GM18870 (cell line): ENCODE data around the gene KCNH3.

Experiments used
- ATAC-seq: cut with Tn5 transposase; IDR thresholded peaks from one replicate; pipeline ENCODE4 v1.9.1; 2021; ENCODE audit warnings: moderate library complexity; ENCODE audit not compliant: unreplicated experiment

The KCNH3 gene

GRCh38 chr12:49543221-49543913 lies 4.5 kb downstream of the KCNH3 start:
- no peak for ATAC-seq

DNA sequence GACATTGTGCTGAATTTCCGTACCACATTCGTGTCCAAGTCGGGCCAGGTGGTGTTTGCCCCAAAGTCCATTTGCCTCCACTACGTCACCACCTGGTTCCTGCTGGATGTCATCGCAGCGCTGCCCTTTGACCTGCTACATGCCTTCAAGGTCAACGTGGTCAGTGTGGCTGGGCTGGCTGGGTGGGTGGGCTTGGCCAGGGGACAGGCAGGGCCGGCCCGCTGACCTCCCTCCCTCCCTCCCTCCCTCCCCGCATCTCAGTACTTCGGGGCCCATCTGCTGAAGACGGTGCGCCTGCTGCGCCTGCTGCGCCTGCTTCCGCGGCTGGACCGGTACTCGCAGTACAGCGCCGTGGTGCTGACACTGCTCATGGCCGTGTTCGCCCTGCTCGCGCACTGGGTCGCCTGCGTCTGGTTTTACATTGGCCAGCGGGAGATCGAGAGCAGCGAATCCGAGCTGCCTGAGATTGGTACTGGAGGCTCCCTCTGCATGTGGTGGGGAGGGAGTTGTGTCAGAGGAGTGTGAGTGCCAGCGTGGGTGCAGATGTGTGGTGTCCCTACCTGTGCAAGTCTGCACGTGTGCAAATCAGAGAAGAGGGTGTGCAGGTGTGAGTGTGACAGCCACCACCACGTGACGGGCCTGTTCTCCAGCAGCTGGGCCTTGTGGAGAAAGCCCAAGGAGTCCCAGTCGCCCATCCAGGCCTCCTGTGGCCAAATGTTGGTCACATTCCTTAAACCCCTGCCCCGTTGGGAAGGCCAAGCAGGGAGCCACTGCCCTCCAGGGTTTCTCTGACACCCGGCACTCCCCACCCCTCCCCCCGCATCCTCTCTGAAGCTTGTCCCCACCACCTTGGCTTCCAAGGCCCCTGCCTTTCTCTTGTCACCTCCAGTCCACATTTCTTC lies 5.3 kb downstream of the KCNH3 start:
- no peak for ATAC-seq

DNA sequence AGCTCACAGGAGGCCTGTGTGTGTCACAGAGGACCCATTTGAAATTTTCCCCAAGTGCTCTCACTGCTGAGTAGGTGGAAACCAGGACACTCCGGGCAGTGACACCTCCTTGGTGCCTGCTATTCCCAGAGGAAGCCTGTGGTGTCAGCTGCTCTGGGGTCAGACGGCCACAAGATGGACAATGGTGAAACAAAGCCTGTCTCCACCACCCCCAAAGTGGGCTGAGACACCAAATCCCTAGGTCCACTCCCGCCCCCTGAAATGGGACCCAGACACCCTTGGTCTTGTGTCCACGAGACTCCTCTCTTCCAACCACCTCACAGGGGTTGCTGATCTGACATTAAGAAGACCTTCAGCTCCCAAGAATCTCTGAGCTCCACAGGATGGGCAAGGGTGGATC lies 7.0 kb downstream of the KCNH3 start:
- ATAC-seq = no peak

DNA sequence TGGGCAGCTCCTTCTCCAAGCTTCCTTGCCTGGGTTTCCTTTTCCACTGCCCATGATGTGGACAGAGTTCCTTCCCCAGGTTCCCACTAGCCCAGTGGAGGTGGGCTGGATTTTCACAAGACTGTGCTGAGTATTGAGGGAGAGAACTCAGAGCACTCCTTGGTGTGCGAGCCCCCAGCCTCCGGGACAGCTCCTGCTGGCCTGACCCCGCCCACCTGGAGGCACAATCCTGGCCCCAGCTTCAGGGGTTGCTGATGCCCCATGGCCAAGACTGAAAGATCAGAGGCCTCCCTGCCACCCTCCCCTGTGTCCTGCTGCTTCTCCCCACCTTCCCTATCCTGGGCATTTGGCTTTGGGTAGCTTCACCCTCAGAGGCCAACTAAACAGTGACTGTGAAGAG lies 7.7 kb downstream of the KCNH3 start:
- ATAC-seq = no peak

- ATAC-seq = no peak
Observed at GRCh38 chr12:49547090-49547690, 8.4 kb downstream of the KCNH3 start.

DNA sequence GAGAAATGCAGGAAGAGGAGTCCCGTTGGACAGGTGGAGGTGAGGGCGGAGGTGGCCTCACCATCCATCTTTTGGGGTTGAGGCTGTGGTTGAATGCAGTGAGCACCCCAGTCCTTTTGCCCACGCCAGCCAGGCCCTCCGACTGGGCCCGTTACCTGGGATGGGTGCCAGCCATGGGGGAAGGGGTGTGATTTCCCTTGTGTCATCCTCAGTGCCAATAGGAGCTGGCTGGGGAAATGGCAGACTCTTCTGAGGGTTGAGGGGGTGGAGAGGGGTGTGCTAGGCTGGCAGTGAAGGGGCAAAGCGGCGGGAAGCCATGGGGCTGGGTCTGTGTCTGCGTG lies 9.6 kb downstream of the KCNH3 start:
- no peak for ATAC-seq

DNA sequence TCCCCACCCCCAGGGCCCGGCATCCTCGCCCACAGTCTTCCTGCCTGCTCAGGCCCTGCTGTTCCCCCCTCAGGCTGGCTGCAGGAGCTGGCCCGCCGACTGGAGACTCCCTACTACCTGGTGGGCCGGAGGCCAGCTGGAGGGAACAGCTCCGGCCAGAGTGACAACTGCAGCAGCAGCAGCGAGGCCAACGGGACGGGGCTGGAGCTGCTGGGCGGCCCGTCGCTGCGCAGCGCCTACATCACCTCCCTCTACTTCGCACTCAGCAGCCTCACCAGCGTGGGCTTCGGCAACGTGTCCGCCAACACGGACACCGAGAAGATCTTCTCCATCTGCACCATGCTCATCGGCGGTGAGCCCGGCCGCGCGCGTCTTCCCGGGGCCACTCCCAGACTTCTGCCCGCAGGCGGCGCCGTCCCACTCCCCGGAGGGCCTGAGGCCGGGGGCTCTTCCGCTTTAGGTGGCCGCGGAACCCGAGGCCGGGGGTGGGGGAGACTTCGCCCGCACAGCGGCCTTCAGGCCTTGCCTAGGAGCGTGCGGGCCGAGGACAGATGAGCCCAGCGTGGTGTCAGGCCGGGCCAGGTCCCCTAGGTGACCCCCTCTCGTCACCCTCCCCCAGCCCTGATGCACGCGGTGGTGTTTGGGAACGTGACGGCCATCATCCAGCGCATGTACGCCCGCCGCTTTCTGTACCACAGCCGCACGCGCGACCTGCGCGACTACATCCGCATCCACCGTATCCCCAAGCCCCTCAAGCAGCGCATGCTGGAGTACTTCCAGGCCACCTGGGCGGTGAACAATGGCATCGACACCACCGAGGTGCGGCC lies 10.2 kb downstream of the KCNH3 start:
- no peak for ATAC-seq

- ATAC-seq = no peak
Observed at GRCh38 chr12:49549735-49550692, 11.2 kb downstream of the KCNH3 start.

- ATAC-seq = no peak
Observed at GRCh38 chr12:49550693-49551252, 11.9 kb downstream of the KCNH3 start.

DNA sequence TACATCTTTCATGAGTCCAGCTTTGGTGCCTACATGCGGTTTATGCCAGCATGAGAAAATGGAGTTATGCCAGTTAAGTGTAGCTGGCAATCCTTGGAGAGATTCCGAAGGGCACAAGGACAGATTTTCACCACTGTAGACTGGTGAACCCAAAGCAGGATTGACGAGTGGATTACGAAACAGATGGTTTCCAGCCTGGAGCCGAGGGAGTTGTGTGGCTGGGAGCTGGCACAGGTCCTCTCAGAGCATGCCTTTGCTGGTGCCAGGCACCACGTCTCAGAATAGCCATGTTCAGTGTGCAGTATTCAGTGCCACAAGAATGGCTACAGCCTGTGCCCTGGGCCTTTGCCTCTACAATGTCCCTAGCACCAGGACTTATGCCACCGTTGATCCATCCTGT lies 13.2 kb downstream of the KCNH3 start:
- no peak for ATAC-seq

- ATAC-seq = no peak
Observed at GRCh38 chr12:49552425-49552824, 13.6 kb downstream of the KCNH3 start.

GRCh38 chr12:49552899-49553298 lies 14.1 kb downstream of the KCNH3 start:
- ATAC-seq = no peak

GRCh38 chr12:49553512-49554088 lies 14.8 kb downstream of the KCNH3 start:
- ATAC-seq = no peak

- ATAC-seq = no peak
Observed at GRCh38 chr12:49554266-49554665, 15.4 kb downstream of the KCNH3 start.

- no peak for ATAC-seq
Observed at GRCh38 chr12:49555631-49556390, 17.0 kb downstream of the KCNH3 start.

DNA sequence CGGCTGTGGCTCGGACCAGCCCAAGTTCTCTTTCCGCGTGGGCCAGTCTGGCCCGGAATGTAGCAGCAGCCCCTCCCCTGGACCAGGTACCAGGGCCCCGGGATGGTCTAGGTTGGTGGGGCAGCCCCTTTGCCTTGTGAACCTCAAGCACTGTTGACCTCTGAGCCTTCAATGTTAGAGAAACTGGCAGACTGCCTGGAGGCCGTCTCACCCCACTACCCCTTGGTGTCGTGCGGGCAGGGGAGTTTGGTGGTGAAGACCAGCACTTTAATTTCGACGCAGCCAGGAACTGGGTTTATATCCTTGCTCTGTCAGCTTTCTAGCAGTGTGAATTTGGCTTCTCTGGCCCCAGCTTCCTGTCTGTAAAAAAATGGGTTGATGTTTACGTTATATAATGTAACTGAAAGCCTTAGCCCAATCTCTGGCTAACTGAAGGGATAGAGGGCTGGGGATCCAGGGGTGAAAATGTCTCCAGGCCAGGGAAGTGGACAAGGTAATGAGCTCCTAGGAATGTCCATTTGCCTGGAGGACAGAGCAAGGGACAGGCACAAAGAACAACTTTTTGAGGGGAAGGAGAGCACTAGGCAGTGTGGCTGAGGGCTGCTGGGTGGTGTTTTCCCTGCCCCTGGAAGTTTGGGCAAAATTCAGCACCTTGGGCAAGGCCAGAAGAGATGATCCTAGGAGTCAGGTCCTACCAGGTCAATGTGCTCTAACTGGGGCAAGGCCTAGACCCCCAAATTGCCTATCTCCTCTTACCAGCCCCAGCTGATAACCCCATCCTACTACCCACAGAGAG lies 17.8 kb downstream of the KCNH3 start:
- no peak for ATAC-seq

DNA sequence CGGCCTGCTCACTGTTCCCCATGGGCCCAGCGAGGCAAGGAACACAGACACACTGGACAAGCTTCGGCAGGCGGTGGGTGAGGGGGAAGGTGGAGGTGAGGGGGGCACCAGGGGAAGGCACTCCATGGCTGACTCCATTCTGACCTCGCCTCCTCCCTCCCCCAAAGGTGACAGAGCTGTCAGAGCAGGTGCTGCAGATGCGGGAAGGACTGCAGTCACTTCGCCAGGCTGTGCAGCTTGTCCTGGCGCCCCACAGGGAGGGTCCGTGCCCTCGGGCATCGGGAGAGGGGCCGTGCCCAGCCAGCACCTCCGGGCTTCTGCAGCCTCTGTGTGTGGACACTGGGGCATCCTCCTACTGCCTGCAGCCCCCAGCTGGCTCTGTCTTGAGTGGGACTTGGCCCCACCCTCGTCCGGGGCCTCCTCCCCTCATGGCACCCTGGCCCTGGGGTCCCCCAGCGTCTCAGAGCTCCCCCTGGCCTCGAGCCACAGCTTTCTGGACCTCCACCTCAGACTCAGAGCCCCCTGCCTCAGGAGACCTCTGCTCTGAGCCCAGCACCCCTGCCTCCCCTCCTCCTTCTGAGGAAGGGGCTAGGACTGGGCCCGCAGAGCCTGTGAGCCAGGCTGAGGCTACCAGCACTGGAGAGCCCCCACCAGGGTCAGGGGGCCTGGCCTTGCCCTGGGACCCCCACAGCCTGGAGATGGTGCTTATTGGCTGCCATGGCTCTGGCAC lies 18.5 kb downstream of the KCNH3 start:
- no peak for ATAC-seq
